Tibial nerve (tissue), 4 donors: ENCODE results near the gene OXLD1.
A peak's percentile ranks its signal among the peaks of the same experiment; 100 is the strongest.
"Not testable (repeated sequence)": the region's sequence is repeated elsewhere in the genome, so short reads cannot be mapped to it uniquely, and the experiment has no call there.

Experiments
- EP300 ChIP-seq, 2 donors: sonication (generic); formaldehyde crosslinking; IDR thresholded peaks; one replicate each; pipeline ENCODE4 v1.6.1; 2017; ENCODE audit warnings: antibody characterized with exemption in 2 of 2, mild to moderate bottlenecking in 1 of 2
- POLR2A ChIP-seq, 2 donors: fragments of 450-650 bp; IDR thresholded peaks; one replicate each; pipeline ENCODE4 v1.6.1; 2017; ENCODE audit warnings: antibody characterized with exemption in 2 of 2, mild to moderate bottlenecking in 2 of 2, moderate library complexity in 2 of 2
- TF ChIP-seq, protein P1 (sequence below), 5 experiments: fragments of 200-600 bp in 3 of 5; fragments of 450-650 bp in 2 of 5; sonication (generic) in 3 of 5; IDR thresholded peaks; one replicate each; pipeline ENCODE4 v1.5.1; 2016 to 2019; ENCODE audit warnings: antibody characterized with exemption in 5 of 5, mild to moderate bottlenecking in 3 of 5, moderate library complexity in 2 of 5

- TF ChIP-seq, protein P1, sequence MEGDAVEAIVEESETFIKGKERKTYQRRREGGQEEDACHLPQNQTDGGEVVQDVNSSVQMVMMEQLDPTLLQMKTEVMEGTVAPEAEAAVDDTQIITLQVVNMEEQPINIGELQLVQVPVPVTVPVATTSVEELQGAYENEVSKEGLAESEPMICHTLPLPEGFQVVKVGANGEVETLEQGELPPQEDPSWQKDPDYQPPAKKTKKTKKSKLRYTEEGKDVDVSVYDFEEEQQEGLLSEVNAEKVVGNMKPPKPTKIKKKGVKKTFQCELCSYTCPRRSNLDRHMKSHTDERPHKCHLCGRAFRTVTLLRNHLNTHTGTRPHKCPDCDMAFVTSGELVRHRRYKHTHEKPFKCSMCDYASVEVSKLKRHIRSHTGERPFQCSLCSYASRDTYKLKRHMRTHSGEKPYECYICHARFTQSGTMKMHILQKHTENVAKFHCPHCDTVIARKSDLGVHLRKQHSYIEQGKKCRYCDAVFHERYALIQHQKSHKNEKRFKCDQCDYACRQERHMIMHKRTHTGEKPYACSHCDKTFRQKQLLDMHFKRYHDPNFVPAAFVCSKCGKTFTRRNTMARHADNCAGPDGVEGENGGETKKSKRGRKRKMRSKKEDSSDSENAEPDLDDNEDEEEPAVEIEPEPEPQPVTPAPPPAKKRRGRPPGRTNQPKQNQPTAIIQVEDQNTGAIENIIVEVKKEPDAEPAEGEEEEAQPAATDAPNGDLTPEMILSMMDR (IDR thresholded peaks at IDR 0.05), result peak; percentile 53 to 56 (median 55)
- TF ChIP-seq POLR2A, EP300 (IDR thresholded peaks at IDR 0.05): not testable (repeated sequence)
Measured at GRCh38 chr17:81675515-81676221, 9.3 kb upstream of the OXLD1 start.
